HepG2 (cell line): ENCODE data around the gene DENND4C. TPM values are rescaled to one million over a fixed set of nuclear protein-coding genes. Genes with fewer than 3 reads are reported as not detected.

Source experiments
- ATAC-seq: fragments of 200-7000 bp; cut with Tn5 transposase; 3 replicates; pipeline ENCODE4 v1.9.1; 2020; ENCODE audit warnings: mild to moderate bottlenecking, moderate library complexity
- BruUV-seq: library from RNA; stranded (reverse); fragments of 400-500 nt; replicated peaks from 2 replicates; lab custom pipeline; 2021; lab: Mats Ljungman, UMichigan
- CTCF ChIA-PET: fragments of 300-600 bp; formaldehyde crosslinking; extraction: SDS; loops from one replicate; lab custom pipeline; 2021; ENCODE audit warnings: low total read pairs, inconsistent platforms, low intra/inter-chr PET ratio; lab: Yijun Ruan, JAX
- POLR2A ChIA-PET: fragments of 350-600 bp; sonication (Branson Sonifier 250); formaldehyde crosslinking; loops from one replicate; lab custom pipeline; 2020; ENCODE audit warnings: antibody characterized with exemption, inconsistent platforms; lab: Yijun Ruan, JAX
- DNase-seq: peaks from one replicate; pipeline ENCODE4 v3.0.0-alpha.2; 2015; ENCODE audit warnings: low spot score
- FAIRE-seq: peaks from 3 replicates; lab custom pipeline; 2011; peaks lifted over from hg19 to GRCh38; lab: Jason Lieb, UNC
- H2AFZ ChIP-seq: one replicate; pipeline ENCODE4 v1.6.1; 2011; ENCODE audit warnings: low read length, inconsistent platforms
- H3K27ac ChIP-seq: fragments of 300-600 bp; 3 replicates; pipeline ENCODE4 v1.8.0; 2011; ENCODE audit warnings: mixed run types, mild to moderate bottlenecking, mixed read lengths, low read length, inconsistent platforms; ENCODE audit not compliant: insufficient read depth; ENCODE audit errors: extremely low read length
- H3K27me3 ChIP-seq, 2 experiments: fragments of 200-600 bp in 1 of 2; 2 replicates in 1 of 2; 3 replicates in 1 of 2; pipeline versions ENCODE4 v1.6.0 to v1.8.0; 2011; ENCODE audit warnings: low read length in 2 of 2, mild to moderate bottlenecking in 2 of 2, moderate library complexity in 2 of 2, inconsistent platforms in 1 of 2; ENCODE audit not compliant: insufficient read depth in 2 of 2, control insufficient read depth in 1 of 2
- H3K36me3 ChIP-seq, 2 experiments: fragments of 200-600 bp in 1 of 2; replicated peaks in 1 of 2; 2 replicates in 1 of 2; 3 replicates in 1 of 2; pipeline versions ENCODE4 v1.5.1 to v1.8.0; 2011; ENCODE audit warnings: low read length in 2 of 2, inconsistent platforms in 1 of 2; ENCODE audit not compliant: insufficient read depth in 2 of 2, control insufficient read depth in 1 of 2
- H3K4me1 ChIP-seq: 2 replicates; pipeline ENCODE4 v1.5.1; 2012; ENCODE audit warnings: low read length, inconsistent platforms; ENCODE audit not compliant: insufficient read depth
- H3K4me2 ChIP-seq: 2 replicates; pipeline ENCODE4 v1.6.0; 2011; ENCODE audit warnings: low read depth, low read length, inconsistent platforms
- H3K4me3 ChIP-seq, 3 experiments: fragments of 200-600 bp in 1 of 3; sonication (generic), shearing (Covaris generic) in 1 of 3; replicated peaks in 1 of 3; 2 replicates each; pipeline ENCODE4 v1.5.1; 2011 to 2016; ENCODE audit warnings: low read length in 3 of 3, inconsistent platforms in 2 of 3, low read depth in 2 of 3, mild to moderate bottlenecking in 2 of 3, control low read depth in 1 of 3, mixed read lengths in 1 of 3; ENCODE audit not compliant: insufficient read depth in 1 of 3
- H3K79me2 ChIP-seq: one replicate; pipeline ENCODE4 v1.6.1; 2011; ENCODE audit warnings: low read length, inconsistent platforms; ENCODE audit not compliant: insufficient read depth
- H3K9ac ChIP-seq: 2 replicates; pipeline ENCODE4 v1.6.0; 2011; ENCODE audit warnings: mild to moderate bottlenecking, low read depth, low read length, inconsistent platforms; ENCODE audit not compliant: insufficient read depth
- H3K9me3 ChIP-seq: 2 replicates; pipeline ENCODE4 v1.5.1; 2012; ENCODE audit warnings: mild to moderate bottlenecking, low read length
- H4K20me1 ChIP-seq: 2 replicates; pipeline ENCODE4 v1.6.0; 2011; ENCODE audit warnings: inconsistent platforms, mild to moderate bottlenecking, low read length, moderate library complexity; ENCODE audit not compliant: insufficient read depth
- CEBPB ChIP-seq: IDR thresholded peaks from 2 replicates; pipeline ENCODE4 v1.6.1; 2011; ENCODE audit warnings: low read depth, low read length, improper control_type of control experiment, borderline replicate concordance
- CEBPG ChIP-seq: IDR thresholded peaks from 2 replicates; pipeline ENCODE4 v1.6.1; 2016
- DMAP1 ChIP-seq: IDR thresholded peaks from 2 replicates; pipeline ENCODE4 v1.6.1; 2016
- FOXP1 ChIP-seq, 2 experiments: fragments of 450-650 bp in 1 of 2; IDR thresholded peaks; 2 replicates each; pipeline ENCODE4 v1.6.1; 2017 to 2018; ENCODE audit warnings: antibody characterized with exemption in 1 of 2
- ZNF790 ChIP-seq: sonication (generic); formaldehyde crosslinking; IDR thresholded peaks from 2 replicates; pipeline ENCODE4 v1.8.0; 2022; ENCODE audit warnings: missing genetic modification reagents, mild to moderate bottlenecking, borderline replicate concordance
- WGBS: methylation state at CpG from one replicate; pipeline ENCODE4 v1.1.6; 2017; ENCODE audit warnings: low lambda C conversion rate; 5-methylcytosine and 5-hydroxymethylcytosine counted together
- in situ Hi-C: cut with HindIII; loops from 2 replicates; pipeline ENCODE4 v1.10.0; 2017; ENCODE audit warnings: low pct_unique_long_range_greater_than_20kb; ENCODE audit not compliant: extremely low pct_ligation_motif_present
- intact Hi-C: fragments of 100-400 bp; cut with micrococcal nuclease; formaldehyde crosslinking; loops from one replicate; pipeline ENCODE4 v1.10.0; 2022; ENCODE audit not compliant: unreplicated experiment
- polyA plus RNA-seq, 8 experiments: library from polyadenylated mRNA; depleted of rRNA in 3 of 8; stranded (reverse) in 7 of 8; unstranded in 1 of 8; fragments of >200 nt; fragmentation: Illumina TruSeq in 4 of 8; extraction: Trizol in 4 of 8; gene quantifications; 2 replicates each; pipeline versions ENCODE4 v1.2.1 to v1.2.3, GENCODE V29; 2011 to 2016; ENCODE audit warnings: low read depth in 4 of 8, missing spikeins in 1 of 8, mixed read lengths in 1 of 8; ENCODE audit not compliant: insufficient read depth in 1 of 8
- total RNA-seq, 5 experiments: library from RNA; depleted of rRNA; stranded (reverse); fragments of >200 nt; fragmentation: Illumina TruSeq; extraction: Trizol; gene quantifications; 2 replicates each; pipeline ENCODE4 v1.2.3, GENCODE V29; 2016; ENCODE audit warnings: low read depth in 1 of 5
- TF ChIP-seq, protein P1 (sequence below): sonication (generic); formaldehyde crosslinking; IDR thresholded peaks from 2 replicates; pipeline ENCODE4 v1.9.0; 2021; ENCODE audit warnings: missing genetic modification reagents, borderline replicate concordance
- TF ChIP-seq, protein P2 (sequence below): IDR thresholded peaks from 2 replicates; pipeline ENCODE4 v1.6.1; 2016; ENCODE audit warnings: low read depth, borderline replicate concordance

Gene DENND4C
- total and polyA plus RNA-seq, 2 of the 13 experiments (the other 11 are each of a cell fraction or from before 2014, with no cell fraction given): 19.1 to 27.2 TPM

DNA sequence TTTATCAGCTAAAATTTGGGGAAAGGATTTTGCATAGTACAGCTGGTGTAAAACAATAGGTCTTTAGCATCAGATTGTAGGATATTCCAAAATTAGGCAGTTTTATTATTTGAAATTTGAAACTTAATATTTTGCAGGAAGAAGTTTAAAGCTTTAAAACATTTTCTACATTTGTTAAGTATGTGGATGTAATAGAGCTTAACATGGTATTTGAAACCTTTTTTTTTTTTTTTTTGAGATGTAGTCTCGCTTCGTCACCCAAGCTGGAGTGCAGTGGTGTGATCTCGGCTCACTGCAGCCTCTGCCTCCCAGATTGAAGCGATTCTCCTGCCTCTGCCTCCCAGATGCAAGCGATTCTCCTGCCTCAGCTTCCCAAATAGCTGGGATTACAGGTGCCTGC lies 2.9 kb downstream of the DENND4C start:
- ATAC-seq (no peak), DNase-seq (no peak), FAIRE-seq (no peak)
- Histone ChIP-seq H3K4me2 (peak overlapping the region; percentile 83), H3K4me1 (peaks cover 32% of the 10 kb centered on the region), H3K9me3 (no peaks in the 10 kb centered on the region), H3K27ac (no peak overlapping the region), H3K79me2 (peaks cover 59% of the 10 kb centered on the region), H4K20me1 (peaks cover 19% of the 10 kb centered on the region), H3K9ac (peak overlapping the region; percentile 93), H3K36me3 (no peaks in the 10 kb centered on the region), H2AFZ (no peak overlapping the region), H3K4me3 (peak overlapping the region in 2 of 3 experiments; percentile 91 to 92; a peak in 3 of 6 replicates), H3K27me3 (no peaks in the 10 kb centered on the region; a peak in 1 of 5 replicates)
- no TSS peak for BruUV-seq
- TF ChIP-seq DMAP1 (CRISPR knock-in tag): no peak
- TF ChIP-seq FOXP1 (IDR thresholded peaks at IDR 0.05): no peak
- TF ChIP-seq FOXP1 (CRISPR knock-in tag; IDR thresholded peaks at IDR 0.05): no peak
- TF ChIP-seq, protein P1, sequence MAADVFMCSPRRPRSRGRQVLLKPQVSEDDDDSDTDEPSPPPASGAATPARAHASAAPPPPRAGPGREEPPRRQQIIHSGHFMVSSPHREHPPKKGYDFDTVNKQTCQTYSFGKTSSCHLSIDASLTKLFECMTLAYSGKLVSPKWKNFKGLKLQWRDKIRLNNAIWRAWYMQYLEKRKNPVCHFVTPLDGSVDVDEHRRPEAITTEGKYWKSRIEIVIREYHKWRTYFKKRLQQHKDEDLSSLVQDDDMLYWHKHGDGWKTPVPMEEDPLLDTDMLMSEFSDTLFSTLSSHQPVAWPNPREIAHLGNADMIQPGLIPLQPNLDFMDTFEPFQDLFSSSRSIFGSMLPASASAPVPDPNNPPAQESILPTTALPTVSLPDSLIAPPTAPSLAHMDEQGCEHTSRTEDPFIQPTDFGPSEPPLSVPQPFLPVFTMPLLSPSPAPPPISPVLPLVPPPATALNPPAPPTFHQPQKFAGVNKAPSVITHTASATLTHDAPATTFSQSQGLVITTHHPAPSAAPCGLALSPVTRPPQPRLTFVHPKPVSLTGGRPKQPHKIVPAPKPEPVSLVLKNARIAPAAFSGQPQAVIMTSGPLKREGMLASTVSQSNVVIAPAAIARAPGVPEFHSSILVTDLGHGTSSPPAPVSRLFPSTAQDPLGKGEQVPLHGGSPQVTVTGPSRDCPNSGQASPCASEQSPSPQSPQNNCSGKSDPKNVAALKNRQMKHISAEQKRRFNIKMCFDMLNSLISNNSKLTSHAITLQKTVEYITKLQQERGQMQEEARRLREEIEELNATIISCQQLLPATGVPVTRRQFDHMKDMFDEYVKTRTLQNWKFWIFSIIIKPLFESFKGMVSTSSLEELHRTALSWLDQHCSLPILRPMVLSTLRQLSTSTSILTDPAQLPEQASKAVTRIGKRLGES (CRISPR knock-in tag): no peak
- TF ChIP-seq, protein P2, sequence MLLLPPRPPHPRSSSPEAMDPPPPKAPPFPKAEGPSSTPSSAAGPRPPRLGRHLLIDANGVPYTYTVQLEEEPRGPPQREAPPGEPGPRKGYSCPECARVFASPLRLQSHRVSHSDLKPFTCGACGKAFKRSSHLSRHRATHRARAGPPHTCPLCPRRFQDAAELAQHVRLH (CRISPR knock-in tag): no peak
- ChIA-PET POLR2A (interaction anchor here (0.9 to 1.7 kb wide), 3 partner anchors 31 to 142 kb away, joined by 3 to 7 read pairs (median 3); no protein-coding TSS in a partner anchor), CTCF (no interaction called here)
- WGBS: 93% methylated on average over 5 of the region's 5 CpGs
- in situ Hi-C loops (no loop called here), intact Hi-C loops (loop anchor here (5.0 to 10.0 kb wide), 5 partner anchors 61 to 224 kb away; partner anchors contain the start of genes PLIN2 and RRAGA)

DNA sequence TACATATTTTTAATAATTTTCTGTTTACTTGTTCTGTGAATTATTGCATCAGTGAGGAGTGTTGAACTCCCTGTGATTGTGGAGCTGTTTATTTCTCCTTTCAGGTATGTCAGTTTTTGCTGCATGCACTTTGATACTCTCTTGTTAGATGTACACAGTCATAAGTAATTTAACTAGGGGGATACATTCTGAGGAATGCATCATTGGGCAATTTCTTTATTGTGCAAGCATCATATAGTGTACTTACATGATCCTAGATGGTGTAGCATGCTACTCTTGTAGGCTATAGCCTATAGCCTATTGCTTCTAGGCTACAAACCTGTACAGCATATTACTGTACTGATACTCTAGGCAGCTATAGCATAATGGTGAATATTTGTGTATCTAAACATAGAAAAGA lies 9.5 kb downstream of the DENND4C start:
- peaks cover 12% of the 10 kb centered on the region; the same call in 1 of the 2 replicates for H4K20me1 ChIP-seq
- H3K27ac ChIP-seq: no peak overlapping the region
- no peak overlapping the region for H3K9ac ChIP-seq
- peaks cover 78% of the 10 kb centered on the region for H3K79me2 ChIP-seq
- peak; percentile 44; the same call in 1 of the 2 replicates for TF ChIP-seq CEBPG (CRISPR knock-in tag)
- peak; percentile 67 for TF ChIP-seq CEBPB
- TF ChIP-seq ZNF790 (CRISPR knock-in tag): no peak
- H3K4me2 ChIP-seq: no peak overlapping the region
- in situ Hi-C loops: no loop called here
- no peak for FAIRE-seq
- H3K27me3 ChIP-seq: no peaks in the 10 kb centered on the region
- DNase-seq: peak; percentile 44
- CTCF ChIA-PET: no interaction called here
- POLR2A ChIA-PET: no interaction called here
- intact Hi-C loops: loop anchor here (10.0 kb wide), 2 partner anchors 55 to 115 kb away; partner anchors contain the start of gene PLIN2
- H3K9me3 ChIP-seq: no peaks in the 10 kb centered on the region
- no peak overlapping the region for H2AFZ ChIP-seq
- no peak overlapping the region for H3K4me3 ChIP-seq
- peaks cover 0 to 11% of the 10 kb centered on the region in 2 experiments; a peak in 1 of 5 replicates for H3K36me3 ChIP-seq
- BruUV-seq: no TSS peak
- peaks cover 30% of the 10 kb centered on the region for H3K4me1 ChIP-seq
- peak; percentile 38; the same call in 1 of the 3 replicates for ATAC-seq
